Measurements from ENCODE around the gene PCNX1.

PCNX1 gene

DNA sequence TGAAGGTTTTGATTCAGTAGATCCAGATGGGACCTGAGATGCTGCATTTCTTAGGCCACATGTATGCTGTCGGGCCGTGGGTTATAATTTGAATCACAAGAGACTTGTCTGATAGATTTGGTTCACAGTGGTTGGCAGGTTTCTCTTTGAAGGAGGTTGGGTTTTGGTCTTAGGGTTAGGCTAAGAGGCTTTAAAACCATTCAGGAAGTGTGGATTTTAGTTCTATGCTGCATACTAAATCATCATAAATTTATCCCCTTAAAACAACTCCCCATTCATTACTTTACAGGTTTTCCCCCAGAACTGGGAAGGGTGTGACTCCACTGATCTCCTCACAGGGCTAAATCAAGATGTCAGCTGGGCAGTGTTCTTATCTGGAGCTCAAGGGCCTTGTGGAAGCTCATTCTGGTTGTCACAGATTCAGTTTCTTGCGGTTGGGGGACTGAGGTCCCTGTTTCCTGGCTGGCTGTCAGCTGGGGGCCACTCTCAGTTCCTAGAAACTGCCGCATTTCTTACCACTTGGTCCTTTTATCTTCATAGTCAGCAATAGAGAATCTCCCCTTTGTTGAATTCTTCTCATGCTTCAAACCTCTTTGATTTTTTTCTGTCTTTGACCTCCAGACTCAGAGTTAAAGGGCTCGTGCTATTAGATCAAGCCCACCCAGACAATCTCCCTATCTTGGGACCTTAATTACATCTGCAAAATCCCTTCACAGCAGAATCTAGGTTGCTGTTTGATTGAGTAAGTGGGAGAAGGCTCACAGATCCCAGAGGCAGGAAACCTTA is 20.6 kb upstream of the PCNX1 start:
- TF ChIP-seq, protein P1, sequence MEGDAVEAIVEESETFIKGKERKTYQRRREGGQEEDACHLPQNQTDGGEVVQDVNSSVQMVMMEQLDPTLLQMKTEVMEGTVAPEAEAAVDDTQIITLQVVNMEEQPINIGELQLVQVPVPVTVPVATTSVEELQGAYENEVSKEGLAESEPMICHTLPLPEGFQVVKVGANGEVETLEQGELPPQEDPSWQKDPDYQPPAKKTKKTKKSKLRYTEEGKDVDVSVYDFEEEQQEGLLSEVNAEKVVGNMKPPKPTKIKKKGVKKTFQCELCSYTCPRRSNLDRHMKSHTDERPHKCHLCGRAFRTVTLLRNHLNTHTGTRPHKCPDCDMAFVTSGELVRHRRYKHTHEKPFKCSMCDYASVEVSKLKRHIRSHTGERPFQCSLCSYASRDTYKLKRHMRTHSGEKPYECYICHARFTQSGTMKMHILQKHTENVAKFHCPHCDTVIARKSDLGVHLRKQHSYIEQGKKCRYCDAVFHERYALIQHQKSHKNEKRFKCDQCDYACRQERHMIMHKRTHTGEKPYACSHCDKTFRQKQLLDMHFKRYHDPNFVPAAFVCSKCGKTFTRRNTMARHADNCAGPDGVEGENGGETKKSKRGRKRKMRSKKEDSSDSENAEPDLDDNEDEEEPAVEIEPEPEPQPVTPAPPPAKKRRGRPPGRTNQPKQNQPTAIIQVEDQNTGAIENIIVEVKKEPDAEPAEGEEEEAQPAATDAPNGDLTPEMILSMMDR (IDR thresholded peaks at IDR 0.05), result no peak
- H3K79me2 ChIP-seq, result no peaks in the 10 kb centered on the region
- no peak overlapping the region for H2AFZ ChIP-seq
- H3K9ac ChIP-seq, result no peak overlapping the region
- H3K27me3 ChIP-seq (ENCODE audit: control insufficient read depth, insufficient read depth, low read length), result no peaks in the 10 kb centered on the region
- no peak overlapping the region for H3K4me3 ChIP-seq (ENCODE audit: low read depth, low read length)
- H3K9me3 ChIP-seq (ENCODE audit: control insufficient read depth, low read length), result no peaks in the 10 kb centered on the region
- H3K36me3 ChIP-seq (ENCODE audit: control insufficient read depth, insufficient read depth, low read length), result no peaks in the 10 kb centered on the region
- peaks cover 8% of the 10 kb centered on the region for H3K4me1 ChIP-seq
- no peak overlapping the region for H3K27ac ChIP-seq
- H3K4me2 ChIP-seq (ENCODE audit: low read length), result no peak overlapping the region

GRCh38 chr14:70887207-70887681 is 20.0 kb upstream of the PCNX1 start:
- no peak overlapping the region for H3K9ac ChIP-seq
- H3K4me1 ChIP-seq, result peaks cover 8% of the 10 kb centered on the region
- H3K4me3 ChIP-seq (ENCODE audit: low read depth, low read length), result no peak overlapping the region
- H3K27ac ChIP-seq, result no peak overlapping the region
- H3K9me3 ChIP-seq (ENCODE audit: control insufficient read depth, low read length), result no peaks in the 10 kb centered on the region
- H3K27me3 ChIP-seq (ENCODE audit: control insufficient read depth, insufficient read depth, low read length), result no peaks in the 10 kb centered on the region
- H3K79me2 ChIP-seq, result no peaks in the 10 kb centered on the region
- TF ChIP-seq, protein P1 (IDR thresholded peaks at IDR 0.05), result no peak
- no peaks in the 10 kb centered on the region for H3K36me3 ChIP-seq (ENCODE audit: control insufficient read depth, insufficient read depth, low read length)
- no peak overlapping the region for H2AFZ ChIP-seq
- no peak overlapping the region for H3K4me2 ChIP-seq (ENCODE audit: low read length)

- no peak overlapping the region for H3K9ac ChIP-seq
- TF ChIP-seq, protein P1 (IDR thresholded peaks at IDR 0.05), result no peak
- no peak overlapping the region for H3K4me3 ChIP-seq (ENCODE audit: low read depth, low read length)
- H3K36me3 ChIP-seq (ENCODE audit: control insufficient read depth, insufficient read depth, low read length), result no peaks in the 10 kb centered on the region
- no peaks in the 10 kb centered on the region for H3K9me3 ChIP-seq (ENCODE audit: control insufficient read depth, low read length)
- no peak overlapping the region for H2AFZ ChIP-seq
- no peaks in the 10 kb centered on the region for H3K79me2 ChIP-seq
- H3K27me3 ChIP-seq (ENCODE audit: control insufficient read depth, insufficient read depth, low read length), result no peaks in the 10 kb centered on the region
- no peak overlapping the region for H3K27ac ChIP-seq
- no peak overlapping the region for H3K4me2 ChIP-seq (ENCODE audit: low read length)
- H3K4me1 ChIP-seq, result peaks cover 8% of the 10 kb centered on the region
Measured at GRCh38 chr14:70887737-70888499, 19.3 kb upstream of the PCNX1 start.

DNA sequence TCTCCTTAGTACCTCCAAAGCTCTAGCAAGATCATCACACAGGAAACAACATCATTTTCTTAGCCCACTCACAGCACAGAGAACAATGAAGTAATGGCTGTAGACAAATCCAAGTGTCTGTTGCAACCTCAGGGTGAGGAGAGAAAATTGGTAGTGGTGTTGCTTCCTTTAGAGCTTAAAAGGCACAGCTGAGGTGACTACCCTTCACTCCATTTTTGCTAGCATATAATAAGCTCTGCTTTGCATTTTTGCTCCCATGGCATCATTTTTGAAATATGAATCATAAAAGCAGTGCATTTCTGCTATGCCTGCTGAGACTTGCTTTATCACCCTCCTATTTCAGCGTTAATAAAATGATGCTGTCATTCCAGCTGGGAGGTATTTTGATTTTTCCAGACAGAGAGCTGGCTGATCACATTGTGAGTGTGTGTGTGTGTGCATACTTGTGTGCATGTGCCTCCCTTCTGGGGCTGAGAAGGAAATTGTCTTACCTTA is 18.5 kb upstream of the PCNX1 start:
- no peak overlapping the region for H3K9ac ChIP-seq
- H3K27ac ChIP-seq, result no peak overlapping the region
- no peak overlapping the region for H3K4me3 ChIP-seq (ENCODE audit: low read depth, low read length)
- H3K36me3 ChIP-seq (ENCODE audit: control insufficient read depth, insufficient read depth, low read length), result no peaks in the 10 kb centered on the region
- no peaks in the 10 kb centered on the region for H3K9me3 ChIP-seq (ENCODE audit: control insufficient read depth, low read length)
- no peaks in the 10 kb centered on the region for H3K27me3 ChIP-seq (ENCODE audit: control insufficient read depth, insufficient read depth, low read length)
- TF ChIP-seq, protein P1 (IDR thresholded peaks at IDR 0.05), result no peak
- H2AFZ ChIP-seq, result no peak overlapping the region
- no peaks in the 10 kb centered on the region for H3K79me2 ChIP-seq
- peaks cover 8% of the 10 kb centered on the region for H3K4me1 ChIP-seq
- no peak overlapping the region for H3K4me2 ChIP-seq (ENCODE audit: low read length)

Measured in parathyroid adenoma (tissue), 2 donors.